GM18519 (cell line): Measurements from ENCODE around the gene CALY.

Experiments used
- ATAC-seq: cut with Tn5 transposase; IDR thresholded peaks from one replicate; pipeline ENCODE4 v1.9.1; 2021; ENCODE audit warnings: mild to moderate bottlenecking, moderate library complexity; ENCODE audit not compliant: unreplicated experiment, low FRiP score

The CALY gene

DNA sequence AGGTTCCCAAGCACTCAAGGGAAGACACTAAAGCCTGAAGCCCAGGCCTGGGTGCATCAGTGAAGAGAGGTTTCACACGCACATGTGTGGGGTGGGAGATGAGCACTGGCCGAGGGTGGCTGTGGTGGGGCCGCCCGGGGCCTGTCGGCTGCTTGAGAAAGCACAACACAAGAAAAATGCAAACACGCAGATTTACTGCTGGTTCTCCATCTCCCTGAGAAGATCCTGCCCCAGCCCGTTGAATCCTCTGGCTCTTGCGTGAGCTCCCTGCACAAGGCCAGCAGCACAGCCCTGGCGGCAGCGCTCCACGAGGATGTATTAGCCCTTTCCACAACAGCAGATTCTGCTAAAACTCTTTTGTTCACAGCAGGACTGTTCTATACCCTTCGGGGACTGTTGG, 21.8 kb downstream of the CALY start:
- no peak for ATAC-seq

DNA sequence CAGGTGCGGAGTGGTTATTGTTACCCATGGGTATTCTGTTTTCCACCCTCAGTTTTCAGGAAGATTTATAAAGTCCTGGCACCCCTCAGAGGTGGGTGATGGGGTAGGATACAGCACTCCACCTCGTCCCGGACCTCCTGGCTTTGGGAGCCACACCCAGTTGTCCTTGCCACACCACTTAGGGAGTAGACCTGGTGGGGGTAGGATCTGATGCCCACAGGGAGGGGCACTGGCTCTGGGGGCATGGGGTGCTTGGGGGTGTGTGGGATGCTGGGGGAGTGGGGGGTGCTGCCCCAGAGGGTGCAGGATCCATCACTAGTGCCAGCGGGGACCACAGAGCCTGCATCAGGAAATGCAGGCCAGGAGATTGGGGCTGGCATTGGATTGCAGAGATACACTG, 23.5 kb downstream of the CALY start:
- ATAC-seq, result no peak

DNA sequence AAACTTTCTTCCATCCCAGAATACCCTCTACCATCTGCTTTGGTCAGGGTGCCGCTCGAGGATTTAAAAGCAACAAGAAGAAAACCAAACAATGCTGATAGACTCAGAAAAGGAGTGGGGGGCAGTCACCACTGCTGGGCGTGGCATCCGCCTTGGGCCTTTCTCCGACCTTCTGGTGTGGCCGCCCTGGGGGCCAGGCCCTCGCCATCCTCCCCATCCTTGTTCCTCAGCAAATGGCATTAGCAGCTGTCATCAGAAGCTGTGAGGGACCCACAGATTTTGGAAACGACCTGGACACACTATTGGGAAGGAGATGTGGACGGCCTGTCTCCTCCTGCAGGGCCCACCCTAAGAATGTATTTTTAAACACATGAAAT, 23.9 kb downstream of the CALY start:
- ATAC-seq, result no peak

DNA sequence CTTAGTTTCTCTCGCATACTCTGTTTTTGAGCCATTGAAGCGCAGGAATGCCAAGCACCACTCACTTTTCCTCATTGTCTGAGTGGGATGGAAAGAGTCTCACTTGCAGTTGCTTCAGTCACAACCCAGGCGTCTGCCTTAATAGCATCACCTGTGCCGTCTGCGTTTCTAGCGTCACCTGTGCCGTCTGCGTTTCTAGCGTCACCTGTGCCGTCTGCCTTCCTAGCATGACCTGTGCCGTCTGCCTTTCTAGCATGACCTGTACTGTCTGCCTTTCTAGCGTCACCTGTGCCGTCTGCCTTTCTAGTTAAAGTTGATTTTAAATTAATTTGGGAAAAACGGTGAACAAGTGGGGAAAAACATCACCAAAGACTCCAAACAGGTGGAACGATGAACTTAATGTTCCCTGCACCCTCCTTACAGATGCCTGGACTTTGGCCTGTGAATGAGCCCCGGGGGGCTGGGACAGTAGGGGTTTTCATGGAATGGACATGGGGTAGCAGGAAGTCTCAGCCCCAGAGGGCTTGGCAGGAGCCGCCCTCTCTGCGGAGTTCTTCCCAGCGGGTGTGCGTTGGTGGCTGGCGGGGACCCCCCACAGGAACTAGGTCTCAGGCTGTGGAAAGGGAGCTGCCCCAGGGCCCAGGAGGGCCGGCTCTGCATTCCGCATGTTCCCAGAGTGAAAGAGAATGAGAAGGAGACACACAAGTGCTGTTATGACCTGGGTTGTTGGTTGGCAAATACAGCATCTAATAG, 24.5 kb downstream of the CALY start:
- no peak for ATAC-seq

DNA sequence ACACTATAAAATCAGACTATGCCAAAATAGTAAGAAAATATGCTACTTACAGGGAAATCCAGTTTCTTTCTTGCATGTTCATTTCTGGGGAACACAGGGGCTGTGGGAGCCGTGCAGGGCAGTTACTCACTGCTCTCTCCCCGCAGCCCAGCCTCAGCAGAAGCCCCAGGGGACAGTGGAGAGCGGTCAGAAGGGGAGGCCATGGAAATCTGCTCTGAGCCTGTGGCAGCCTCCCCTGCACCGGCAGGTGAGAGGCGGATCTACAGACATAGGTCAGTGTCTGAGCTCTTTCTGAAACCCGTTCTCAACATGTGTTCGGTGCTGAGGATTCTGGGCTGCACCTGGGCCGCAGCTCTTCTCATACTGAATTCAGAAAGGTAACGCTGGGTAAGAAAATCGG, 25.1 kb downstream of the CALY start:
- ATAC-seq, result no peak

DNA sequence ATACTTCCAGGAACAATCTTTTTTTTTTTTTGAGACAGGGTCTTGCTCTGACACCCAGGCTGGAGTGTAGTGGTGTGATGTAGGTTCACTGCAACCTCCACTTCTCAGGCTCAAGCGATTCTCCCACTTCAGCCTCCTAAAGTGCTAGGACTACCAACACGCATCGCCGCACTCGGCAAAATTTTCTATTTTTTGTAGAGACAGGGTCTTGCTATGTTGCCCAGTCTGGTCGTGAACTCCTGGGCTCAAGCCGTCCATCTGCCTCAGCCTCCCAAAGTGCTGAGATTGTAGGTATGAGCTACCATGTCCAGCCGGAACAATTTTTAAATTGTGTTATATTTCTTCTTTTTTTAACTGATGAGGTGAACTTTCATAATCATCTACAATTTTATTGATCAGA, 25.9 kb downstream of the CALY start:
- no peak for ATAC-seq

DNA sequence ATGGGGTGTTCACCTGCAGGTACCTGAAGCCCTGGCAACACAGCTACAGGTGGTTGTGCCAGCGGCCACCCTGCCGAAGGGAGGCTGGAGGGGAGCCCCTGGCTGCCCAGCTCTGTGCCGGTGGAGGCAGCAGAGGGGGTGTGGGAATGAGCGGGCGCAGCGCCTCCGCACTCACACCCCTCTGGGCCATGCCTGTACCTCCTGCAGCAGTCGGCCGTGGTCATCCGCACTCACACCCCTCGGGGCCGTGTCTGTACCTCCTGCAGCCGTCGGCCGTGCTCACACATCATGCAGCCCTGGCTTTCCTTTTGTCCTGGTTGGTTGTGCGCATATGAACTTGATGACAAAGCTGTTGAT, 26.3 kb downstream of the CALY start:
- ATAC-seq, result no peak

DNA sequence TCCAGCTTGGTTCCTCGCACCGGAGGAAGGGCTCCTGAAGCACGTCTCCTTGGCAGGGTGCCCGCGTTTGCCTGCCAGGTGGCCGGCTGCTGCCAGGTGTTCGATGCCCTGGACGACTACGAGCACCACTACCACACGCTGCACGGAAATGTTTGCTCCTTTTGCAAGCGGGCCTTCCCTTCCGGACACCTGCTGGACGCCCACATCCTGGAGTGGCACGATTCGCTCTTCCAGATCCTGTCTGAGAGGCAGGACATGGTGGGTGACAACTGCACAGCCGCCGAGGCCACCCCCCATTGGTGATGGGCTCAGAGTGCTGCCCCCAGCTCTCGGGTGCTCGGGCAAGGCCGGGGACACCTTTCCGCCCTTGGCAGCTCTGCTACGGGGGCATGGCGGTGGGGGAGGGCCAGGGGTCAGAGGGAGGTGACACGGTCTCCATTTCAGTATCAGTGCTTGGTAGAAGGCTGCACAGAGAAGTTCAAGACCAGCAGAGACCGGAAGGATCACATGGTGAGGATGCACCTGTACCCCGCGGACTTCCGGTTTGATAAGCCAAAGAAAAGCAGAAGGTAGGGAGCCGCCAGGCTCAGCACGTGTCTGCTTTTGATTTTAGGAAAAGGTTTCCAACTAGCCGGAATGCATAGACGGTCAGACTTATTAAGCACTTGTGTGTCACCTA, 26.8 kb downstream of the CALY start:
- no peak for ATAC-seq

DNA sequence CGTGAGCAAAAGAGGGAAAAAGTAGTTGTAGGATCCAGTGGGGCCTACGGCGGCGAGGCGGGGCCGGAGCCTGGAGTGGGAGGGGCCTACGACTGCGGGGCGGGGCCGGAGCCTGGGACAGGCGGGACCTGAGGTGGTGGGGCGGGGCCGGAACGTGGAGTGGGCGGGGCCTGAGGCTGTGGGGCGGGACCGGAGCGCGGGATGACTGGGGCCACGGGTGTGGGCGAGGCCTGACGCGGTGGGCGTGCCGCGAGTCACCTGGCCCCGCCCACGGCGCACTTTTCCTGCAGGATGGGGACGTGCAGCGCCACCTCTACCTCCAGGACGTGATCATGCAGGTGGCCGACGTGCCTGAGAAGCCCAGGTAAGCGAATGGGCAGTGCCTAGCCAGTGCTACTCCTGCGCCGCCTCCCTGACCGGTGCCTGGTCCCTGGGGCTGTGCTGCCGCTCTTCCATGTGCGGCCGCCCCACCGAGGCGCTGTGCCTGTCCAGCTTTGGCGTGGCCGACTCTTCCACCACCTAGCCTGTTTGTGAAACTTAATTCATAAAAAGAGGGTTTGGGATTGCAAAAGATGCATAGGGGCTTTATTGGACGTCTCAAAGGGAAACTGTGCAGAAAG, 27.5 kb downstream of the CALY start:
- ATAC-seq, result peak; percentile 64

DNA sequence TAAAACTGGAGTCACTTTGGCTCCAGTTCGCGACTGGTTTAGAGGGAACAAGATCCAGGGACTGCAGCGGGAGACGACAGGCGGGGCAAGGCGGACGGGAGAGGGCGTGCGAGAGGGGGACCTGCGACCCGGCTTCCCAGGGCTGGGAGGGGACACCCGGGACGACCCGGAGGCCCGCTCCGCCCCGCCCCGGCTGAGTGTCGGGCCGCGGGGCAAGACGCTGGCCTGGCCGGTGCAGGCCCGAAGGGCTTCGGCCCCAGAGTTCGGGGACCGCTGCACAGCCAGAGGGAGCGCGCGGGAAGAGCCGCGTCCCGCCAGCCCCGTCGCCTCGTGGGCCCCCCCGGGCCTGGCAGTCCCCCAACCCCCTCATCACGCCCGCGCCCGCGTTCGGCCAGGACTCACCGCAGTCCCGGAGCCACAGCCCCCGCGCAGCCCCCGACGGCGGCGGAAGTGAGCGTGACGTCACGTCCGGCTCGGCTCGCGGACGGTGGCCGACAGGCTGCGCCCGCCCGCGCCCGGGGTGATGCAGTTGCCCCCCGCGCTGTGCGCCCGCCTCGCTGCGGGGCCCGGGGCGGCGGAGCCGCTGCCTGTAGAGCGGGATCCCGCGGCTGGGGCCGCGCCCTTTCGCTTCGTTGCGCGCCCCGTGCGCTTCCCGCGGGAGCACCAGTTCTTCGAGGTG, 28.1 kb downstream of the CALY start, which contains the start of the genes TUBGCP2 and ZNF511:
Gene TUBGCP2, minus strand, starts transcription at position 452 of the 679 bp plus-strand sequence. CDS start 5,931 bp downstream, outside the sequence.
Gene ZNF511, plus strand, starts transcription at position 494 of the 679 bp plus-strand sequence. Its CDS starts 30 bp downstream, at position 524.
- peak; percentile 61 for ATAC-seq

DNA sequence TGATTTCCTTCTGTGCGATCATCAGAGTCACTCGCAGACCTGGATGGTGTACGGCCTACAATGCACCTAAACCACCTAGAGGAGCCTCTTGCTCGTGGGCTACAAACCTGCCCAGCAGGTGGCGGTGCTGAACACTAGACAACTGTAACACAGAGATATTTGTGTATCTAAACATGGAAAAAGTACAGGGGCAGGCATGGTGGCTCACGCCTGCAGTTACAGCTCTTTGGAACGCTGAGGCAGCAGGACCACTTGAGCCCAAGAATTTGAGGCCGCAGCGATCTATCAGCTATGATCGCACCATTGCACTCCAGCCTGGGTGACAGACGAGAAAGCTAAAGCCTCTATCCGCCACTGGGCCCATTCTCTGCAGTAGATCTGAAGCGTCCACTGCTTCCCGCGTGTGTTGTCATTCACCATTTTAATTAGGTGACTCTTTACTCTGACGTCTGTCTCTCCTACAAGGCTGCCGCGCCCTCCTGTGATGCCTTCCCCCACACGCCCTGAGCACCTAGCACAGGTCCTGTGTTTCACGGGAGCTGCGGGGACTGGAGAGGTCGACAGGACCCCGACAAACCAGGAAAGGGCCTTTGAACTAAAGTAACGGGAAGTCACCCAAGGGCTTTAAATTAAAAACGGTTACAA, 28.8 kb downstream of the CALY start:
- ATAC-seq, result peak; percentile 41

DNA sequence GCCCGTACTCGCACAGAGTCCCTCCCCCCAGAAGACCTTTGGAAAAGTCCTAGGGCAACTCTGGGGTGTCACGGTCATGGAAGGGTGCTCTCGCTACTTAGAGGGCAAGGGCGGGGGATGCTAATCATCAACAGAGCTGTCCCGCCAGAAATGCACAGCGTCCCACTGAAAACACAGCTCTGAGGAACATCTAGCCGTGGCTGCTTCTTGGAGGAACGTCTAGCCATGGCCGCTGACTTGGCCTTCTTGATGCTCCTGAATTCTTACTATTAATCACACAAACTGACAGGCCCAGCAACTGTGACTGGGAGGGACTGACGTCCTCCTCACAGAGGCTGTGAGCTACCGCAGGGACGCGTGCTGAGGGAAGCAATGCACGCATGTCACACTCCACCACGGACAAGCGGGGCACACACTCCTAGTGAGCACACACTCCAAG, 29.7 kb downstream of the CALY start:
- ATAC-seq, result no peak

DNA sequence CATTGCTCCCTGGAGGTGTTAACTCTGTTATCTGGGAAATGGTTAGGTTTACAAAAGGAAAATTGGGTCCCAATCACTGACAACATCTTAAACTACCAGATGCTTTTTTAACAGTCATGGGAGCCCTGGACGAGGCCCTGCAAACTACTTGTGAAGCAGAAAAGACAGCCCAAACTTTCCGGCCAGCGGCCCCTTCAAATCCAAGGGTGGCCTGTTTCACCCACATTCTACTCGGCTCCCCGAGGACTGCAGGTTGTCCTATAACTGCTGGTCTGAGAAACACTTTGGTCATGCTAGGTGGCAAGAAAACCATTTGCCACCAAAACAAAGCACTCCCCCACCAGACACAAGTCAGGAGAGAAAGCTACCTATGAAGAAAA, 30.6 kb downstream of the CALY start:
- no peak for ATAC-seq

DNA sequence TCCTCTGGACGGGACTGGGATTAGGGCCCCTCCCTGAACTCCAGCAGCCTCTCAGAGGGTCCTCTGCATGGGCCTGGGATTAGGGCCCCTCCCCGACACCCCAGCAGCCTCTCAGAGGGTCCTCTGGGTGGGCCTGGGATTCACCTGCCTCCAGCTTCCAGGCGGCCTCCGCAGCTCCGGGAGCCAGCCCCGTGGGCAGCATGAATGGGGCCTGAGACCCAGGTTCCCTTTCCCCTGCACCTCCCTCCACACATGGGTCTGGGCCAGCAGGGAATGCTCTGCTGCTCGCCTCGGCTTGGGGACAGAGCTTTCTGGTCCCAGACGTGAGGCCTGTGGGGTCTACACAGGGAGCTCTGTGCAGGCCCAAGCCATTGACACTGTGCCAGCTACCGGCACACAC, 33.5 kb downstream of the CALY start:
- ATAC-seq, result no peak

DNA sequence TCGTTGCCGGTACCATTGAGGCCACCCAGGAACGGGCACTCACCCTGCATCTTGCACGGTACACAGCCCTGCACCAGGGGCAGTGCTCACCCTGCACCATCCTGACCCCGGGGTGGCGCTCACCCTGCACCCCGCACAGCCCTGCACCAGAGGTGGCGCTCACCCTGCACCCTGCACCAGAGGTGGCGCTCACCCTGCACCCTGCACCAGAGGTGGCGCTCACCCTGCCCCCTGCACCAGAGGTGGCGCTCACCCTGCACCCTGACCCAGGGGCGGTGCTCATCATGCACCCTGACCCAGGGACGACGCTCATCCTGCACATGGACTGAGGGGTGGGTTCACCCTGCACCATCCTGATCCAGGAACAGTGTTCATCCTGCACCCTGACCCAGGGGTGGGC, 34.5 kb downstream of the CALY start:
- no peak for ATAC-seq

DNA sequence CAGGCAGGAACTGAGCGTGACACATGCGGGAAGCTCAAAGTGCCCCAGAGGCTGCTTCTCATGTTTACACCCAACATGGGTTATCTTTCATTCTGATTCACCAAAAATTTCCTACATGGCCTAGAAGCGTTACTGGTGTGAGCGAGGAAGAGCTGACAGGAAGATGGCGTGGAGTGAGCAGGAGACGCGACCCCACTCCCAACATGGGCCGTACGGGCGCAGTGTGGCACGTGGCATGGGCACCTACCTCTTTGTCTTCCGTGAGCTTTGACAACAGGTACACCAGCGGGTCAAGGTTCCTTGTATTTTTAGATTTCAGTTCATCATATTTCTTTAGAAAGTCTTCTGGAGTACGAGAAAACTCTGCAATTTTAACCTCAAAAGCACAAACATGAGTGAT, 37.0 kb downstream of the CALY start:
- no peak for ATAC-seq

DNA sequence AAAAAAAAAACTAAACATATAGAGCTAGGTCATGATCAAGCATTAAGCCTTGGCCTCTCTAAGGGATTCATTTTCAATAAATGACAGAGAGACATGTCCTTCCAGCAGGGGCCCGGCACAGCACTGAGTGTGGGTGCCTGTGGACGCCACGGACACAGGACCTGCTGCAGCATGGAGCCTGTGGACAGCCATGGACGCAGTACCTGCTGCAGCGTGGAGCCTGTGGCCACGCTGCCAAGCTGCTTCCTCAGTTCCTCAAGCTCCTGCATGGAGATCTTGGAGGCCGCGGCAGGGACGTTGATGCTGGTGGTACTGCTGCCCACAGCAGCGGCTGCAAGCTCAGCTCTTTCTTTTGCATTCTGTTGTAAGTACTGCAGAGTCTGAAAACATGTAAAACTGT, 37.5 kb downstream of the CALY start:
- ATAC-seq, result no peak

DNA sequence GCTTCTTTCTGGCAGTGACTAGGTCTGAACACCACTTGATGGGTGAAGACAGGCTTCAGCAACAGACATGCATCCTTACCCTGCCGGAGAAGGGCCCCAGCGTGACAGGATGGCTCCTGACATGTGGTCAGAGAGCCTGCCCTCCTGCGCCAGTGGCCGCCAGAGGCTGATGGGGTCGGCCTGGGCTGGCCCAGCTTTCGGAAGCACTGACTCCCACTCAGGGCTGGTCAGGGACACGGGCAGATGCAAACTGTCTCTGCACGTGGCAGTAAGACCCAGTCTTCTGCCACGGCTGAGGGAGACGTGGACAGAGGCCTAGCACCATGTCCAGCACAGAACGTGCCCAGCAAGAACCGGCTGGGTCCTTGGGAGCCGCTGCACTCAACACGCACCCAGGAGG, 38.2 kb downstream of the CALY start:
- no peak for ATAC-seq

DNA sequence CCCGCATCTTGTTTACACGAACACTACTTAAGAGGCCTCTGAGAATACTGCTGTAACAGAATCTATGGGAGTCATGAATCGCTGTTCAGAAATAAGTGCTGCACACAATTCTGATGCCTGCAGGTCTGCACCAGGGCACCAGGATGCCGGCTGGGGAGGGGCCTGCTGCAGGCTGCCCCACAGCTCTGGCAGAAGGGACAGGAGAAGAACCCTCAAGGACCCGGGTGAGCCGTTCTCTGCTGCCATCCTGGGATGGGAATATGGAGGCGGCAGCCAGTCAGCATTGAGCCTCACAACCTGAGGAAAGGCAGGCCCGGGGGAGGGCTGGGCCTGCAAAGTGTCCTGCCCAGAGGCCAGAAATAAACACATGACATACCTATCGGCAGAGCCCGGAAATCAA, 39.2 kb downstream of the CALY start:
- no peak for ATAC-seq

DNA sequence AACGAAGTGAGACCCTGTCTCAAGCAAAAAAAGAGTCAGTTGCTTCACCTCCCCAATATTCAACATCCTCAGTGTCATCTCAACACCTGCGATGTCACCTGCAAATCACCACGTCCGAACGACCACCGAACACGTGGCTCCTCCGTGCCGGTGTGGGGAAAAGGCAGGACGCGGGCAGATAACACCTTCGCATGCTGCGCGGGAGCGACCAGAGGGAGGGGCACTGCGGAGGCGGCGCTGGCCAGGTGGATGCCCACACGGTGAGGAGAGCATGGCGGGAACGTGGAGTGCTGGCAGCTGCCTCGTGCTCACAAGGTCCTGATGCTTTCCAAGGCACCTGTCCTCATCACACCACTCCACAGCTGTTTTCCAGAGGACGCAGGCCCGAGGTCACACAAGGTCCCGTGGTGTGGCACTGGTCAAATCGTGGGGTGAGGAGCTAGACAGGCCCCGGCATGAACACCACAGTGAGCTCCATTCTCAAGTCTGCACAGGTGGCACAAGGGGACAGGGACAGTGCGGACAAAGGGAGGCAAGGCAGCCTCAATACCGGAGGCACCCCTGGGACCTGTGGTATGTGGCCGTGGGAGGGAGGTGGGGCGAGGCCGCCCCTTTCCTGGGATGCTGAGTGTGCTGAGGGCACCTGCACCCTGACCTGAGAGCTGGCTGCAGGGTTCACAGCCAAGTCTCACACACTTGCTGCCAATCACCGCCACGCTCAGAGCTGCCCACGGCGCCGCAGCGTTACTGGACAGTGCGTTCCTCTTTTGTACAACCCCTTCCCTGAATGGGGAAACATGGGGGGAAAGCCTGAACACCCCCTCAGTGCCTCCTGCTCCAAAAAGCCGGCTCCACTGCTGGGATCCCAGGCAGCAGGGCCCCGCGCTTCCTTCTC, 41.0 kb downstream of the CALY start:
- no peak for ATAC-seq
